T-helper 2 cell treated with Interferon-gamma antibody and Interleukin-4, amounts not matched to agents 100 ng/mL and 5 ng/mL, for 36 hours (primary cell): ENCODE data around the gene URI1. TPM values are rescaled to one million over a fixed set of nuclear protein-coding genes. Genes with fewer than 3 reads are reported as not detected.
"Not testable (repeated sequence)": the region's sequence is repeated elsewhere in the genome, so short reads cannot be mapped to it uniquely, and the experiment has no call there.

ENCODE experiments used
- intact Hi-C: fragments of 100-400 bp; cut with micrococcal nuclease; formaldehyde crosslinking; loops from one replicate; pipeline ENCODE4 v1.15.1; 2023
- total RNA-seq: library from RNA; stranded (reverse); gene quantifications from 2 replicates; pipeline ENCODE4 v1.2.3, GENCODE V29; 2022

The URI1 gene
- total RNA-seq, 1 donor from 2014 or later, result 53.1 TPM

DNA sequence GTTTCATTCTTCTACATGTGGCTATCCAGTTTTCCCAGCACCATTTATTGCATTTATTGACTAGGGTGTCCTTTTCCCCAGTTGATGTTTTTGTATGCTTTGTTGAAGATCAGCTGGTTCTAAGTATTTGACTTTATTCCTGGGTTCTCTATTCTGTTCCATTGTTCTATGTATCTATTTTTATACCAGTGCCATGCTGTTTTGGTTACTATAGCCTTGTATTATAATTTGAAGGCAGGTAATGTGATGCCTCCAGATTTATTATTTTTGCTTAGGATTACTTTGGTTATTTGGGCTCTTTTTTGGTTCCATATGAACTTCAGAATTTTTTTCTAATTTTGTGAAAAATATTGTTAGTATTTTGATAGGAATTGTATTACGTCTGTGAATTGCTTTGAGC, 80.6 kb downstream of the URI1 start:
- intact Hi-C loops, result no loop called here

DNA sequence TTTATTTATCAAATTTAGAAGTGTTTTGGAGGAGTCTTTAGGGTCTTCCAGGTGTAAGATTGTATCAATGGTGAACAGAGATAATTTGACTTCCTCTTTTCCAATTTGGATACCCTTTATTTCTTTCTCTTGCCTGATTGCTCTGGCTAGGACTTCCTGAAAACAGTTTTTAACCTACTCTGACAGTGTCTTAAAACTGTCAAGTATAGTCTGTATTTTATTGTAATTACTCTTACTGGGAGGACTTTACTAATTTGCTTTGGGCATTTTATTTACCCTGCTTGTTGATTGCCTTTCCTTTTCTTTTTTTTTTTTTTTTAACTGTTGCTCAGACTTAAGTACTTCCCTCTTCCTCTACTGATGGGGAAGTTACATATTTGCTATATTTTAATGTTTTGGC, 81.3 kb downstream of the URI1 start:
- intact Hi-C loops, result no loop called here

DNA sequence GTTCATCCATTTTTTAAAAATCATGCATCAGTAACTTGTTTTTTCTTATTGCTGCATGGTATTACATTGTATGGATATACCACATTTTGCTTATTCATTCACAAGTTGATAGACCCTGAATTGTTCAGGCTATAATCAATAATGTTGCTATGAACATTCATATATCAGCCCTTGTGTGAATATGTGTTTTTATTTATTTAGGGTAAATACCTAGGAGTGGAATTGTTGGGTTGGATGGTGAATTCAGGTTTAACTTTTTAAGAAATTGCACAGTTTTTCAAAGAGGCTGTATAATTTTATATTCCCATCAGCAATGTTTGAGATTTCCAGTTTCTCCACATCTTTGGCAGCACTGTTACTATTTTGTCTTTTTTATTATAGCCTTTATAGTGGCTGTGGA, 82.1 kb downstream of the URI1 start:
- intact Hi-C loops, result no loop called here

DNA sequence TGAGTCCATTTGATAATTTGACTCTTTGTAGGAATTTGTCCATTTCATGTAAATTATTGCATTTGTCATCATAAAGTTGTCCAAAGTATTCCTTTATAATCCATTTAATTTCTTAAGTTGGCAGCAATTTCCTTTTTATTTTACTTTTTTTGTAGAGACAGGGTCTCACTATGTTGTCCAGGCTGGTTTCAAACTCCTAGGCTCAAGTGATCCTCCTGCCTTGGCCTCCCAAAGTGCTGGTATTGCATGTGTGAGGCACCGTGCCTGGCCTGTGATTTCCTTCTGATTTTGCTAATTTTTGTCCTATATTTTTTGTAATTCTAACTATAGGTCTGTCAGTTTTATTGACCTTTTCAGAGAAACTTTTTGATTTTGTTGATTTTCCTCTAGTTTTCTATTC, 84.9 kb downstream of the URI1 start:
- intact Hi-C loops, result no loop called here

DNA sequence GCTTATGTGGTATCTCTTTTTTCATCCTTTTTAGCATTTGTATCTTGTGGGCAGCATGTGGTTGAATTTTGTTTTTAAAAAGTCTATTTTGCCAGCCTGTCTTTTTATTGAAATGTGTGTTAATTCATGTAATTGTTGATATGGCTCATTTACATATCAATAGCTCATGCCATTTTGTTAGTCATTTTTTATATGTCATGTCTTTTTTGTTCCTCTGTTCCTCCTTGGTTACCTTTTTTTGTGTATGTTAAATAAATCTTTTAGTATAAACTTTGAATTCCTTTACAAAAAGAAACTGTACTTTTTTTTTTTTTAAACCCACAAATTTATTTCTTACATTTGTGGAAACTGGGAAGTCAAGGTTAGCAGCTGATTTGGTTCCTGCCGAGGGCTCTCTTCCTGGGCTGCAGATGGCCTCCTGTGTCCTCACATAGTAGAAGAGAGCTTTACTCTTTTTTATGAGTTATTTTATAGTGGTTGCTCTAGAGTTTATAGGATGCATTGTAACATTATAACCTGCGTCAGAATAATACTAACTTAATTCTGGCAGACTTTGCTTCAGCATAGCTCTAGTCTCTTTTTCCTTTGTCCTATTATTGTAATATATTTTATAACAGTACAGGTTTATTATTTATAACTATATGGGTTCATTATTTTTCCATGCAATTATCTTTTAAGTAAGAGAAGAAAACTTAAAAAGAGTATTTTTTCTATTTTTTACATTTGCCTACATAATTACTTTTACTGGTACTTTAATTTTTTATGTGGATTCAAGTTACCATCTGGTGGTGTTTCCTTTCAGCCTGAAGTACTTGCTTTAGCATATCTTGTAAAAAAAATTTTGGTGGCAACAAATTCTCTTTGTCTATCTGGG, 86.3 kb downstream of the URI1 start:
- intact Hi-C loops, result no loop called here

DNA sequence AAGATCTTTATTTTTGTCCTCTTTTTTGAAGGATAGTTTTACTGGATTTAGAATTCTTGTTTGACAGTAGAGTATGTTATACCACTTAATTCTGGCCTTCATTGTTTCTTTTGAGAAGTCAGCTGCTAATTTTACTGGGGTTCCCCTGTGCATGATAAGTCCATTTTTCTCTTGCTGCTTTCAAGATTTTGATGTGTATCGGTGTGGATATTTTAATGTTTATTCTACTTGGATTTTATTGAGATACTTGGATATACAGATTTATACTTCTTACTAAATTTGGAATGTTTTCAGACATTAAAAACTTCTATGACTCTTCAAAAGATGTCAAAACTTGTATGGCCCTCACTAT, 86.9 kb downstream of the URI1 start:
- intact Hi-C loops, result no loop called here

DNA sequence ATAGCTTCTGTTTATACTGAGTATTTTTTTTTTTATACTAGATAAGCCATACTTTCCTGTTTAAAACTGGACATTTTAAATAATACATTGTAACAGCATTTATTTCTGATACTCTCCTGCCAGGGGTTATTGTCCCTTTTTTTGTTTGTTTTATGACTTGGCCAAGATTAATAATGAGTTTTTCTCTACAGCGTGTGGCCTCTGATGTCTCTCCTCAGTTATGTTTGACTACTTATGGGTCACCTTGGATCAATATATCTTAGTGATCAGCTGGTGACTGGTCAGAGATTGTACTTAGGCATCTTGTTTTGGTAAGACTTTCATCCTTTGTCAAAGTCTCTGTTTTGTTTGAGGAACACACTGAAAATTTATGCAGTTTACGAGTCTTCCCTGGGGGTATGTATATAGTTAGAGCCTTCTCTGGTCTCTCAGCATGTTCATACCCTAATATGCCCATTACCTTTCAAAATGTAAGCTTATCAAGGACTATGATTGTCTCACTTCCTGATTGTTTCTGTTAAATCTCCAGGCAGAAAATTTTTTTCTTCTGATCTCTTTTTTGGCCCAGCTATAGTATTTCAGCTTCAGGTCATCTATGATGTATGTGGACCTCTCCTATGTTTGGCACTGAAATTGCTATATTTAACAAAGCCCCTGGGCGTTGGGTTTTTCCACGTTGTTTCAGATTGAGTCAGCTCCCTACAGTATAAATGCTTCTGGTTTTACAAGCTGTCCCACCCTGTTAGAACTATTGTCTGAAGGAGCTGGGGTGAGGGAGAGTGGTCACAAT, 87.9 kb downstream of the URI1 start:
- intact Hi-C loops, result no loop called here

DNA sequence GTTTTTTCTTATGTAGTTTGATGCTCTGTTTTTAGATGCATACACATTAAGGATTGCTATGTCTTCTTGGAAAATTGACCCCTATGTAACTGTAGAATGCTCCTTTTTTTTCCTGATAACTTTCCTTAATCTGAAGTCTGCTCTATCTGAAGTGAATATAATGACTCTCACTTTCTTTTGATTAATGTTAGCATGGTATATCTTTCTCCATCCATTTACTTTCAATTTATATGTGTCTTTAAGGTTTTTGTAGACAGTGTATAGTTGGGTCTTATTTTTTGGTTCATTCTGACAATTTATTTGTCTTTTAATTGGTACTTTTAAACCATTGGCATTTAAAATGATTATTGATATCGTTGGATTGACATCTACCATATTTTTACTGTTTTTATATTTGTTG, 92.3 kb downstream of the URI1 start:
- intact Hi-C loops, result no loop called here

DNA sequence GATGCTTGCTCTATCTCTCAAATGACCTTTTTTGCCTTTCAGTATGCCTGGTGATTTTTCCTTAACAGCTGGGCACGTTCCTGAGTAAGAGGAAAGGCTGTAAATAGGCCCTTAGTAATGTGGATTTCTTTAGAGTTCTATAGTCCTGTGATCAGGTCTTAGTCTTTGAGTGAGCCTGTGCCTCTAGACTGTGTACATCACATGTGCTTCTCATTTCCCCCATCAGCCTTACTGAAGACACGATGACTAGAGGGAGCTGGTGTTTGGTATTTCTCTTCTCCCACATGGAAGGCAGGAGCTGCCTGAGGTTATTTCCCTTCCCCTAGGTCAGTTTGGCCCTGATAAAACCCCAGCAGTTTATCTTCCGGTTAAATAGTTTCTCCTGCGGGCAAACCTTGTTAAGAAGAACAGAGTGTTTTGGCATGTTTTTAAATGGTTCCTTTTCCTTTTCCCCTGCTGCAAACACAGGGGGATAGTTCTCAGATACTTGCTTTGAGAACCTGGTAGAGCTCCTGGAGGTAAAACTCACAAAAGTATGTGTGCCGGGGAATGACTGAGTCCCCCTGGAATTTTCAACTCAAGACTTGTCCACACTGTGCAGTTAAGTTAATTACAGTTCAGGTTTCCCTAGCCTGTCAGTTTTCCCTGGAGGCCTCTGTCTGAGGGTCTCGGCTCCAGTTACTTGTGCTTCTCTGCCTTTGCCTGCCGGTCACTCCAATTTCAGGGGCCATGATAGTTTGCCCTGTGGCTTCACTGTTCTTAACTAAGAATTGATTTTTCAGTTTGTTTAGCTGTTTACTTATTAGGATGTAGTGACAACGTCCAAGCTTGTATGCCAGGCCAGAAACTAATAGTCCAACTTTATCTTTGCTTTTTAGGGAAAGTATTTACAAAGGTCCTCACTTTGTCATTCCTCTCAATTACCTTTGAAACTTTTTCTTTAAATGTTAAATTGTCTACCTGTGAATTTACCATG, 94.4 kb downstream of the URI1 start:
- intact Hi-C loops, result no loop called here

DNA sequence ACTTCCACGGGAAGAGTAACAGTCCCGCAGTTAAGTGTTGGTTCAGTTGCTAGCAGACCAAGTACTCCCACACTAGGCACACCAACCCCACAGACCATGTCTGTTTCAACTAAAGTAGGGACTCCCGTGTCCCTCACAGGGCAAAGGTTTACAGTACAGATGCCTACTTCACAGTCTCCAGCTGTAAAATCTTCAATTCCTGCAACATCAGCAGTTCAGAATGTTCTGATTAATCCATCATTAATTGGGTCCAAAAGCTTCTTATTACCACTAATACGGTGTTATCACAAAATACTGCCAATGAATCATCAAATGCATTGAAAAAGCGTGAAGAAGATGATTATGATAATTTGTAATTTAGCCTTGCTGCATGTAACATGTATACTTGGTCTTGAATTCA, 95.8 kb downstream of the URI1 start:
- intact Hi-C loops, result no loop called here

DNA sequence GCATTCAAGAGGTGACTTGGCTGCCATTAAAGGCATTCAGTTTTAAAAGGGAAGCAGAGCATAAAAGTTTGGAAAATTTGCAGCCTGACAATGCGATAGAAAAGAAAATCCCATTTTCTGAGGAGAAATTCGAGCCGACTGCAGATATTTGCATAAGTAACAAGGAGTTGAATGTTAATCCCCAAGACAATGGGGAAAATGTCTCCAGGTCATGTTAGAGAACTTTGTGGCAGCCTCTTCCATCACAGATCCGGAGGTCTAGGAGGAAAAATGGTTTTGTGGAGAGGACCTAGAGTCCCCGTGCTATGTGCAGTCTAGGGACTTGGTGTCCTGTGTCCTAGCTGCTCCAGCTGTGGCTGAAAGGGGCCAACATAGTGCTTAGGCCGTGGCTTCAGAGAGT, 99.9 kb downstream of the URI1 start:
- intact Hi-C loops, result not testable (repeated sequence)

DNA sequence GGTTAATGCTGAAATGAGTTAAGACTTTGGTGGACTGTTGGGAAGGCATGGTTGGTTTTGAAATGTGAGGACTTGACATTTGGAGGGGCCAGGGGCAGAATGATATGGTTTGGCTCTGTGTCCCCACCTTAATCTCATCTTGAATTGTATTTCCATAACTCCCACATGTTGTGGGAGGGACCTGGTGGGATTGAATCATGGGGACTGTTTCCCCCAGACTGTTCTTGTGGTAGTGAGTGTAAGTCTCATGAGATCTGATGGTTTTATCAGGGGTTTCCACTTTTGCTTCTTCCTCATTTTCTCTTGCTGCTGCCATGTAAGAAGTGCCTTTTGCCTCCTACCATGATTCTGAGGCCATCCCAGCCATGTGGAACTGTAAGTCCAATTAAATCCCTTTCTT, 101.0 kb downstream of the URI1 start:
- intact Hi-C loops, result not testable (repeated sequence)

DNA sequence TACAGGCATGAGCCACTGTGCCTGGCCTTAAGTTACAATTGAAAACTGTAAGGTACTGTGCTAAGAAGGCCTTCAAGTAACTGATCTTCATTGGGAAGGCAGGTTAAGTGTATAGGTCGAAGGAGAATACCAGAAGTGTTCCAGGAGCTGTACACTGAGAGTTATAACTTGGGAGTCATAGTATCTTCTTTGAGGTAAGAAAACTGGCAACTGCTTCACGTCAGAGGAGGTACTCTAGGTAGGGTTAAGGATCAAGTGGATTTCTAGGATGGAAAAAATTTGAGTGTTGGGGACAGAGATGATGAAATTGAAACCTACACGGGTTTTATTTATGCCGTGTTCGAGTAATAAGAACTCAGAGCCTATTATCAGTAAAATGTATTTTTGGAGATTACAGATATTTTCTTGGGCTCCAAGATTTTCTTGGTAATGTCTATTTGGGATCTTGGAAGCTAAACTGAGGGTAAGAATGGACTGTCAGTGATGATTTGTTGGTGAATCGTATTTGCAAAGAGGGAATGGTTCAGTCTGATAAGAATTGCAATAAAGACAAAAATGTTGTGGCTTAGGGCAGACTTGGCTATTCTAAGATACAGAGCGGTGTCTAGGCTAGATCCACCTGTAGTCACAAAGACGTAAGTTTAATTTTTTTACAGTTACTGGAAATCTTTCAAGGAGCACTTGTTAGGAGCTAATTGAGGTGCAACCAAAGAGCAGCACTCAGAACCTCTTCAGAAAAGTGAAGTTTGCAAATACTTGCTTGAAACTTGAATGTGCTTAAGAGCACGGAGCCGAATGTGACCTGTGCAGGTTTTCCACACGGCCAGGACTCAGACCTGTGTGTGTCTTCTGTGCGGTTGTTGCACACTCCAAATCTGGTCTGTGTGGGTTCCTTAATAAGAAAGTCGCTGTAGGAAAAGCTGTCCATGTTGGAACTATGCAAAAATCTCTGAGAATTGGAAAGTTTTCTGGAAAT, 102.5 kb downstream of the URI1 start:
- intact Hi-C loops, result no loop called here

DNA sequence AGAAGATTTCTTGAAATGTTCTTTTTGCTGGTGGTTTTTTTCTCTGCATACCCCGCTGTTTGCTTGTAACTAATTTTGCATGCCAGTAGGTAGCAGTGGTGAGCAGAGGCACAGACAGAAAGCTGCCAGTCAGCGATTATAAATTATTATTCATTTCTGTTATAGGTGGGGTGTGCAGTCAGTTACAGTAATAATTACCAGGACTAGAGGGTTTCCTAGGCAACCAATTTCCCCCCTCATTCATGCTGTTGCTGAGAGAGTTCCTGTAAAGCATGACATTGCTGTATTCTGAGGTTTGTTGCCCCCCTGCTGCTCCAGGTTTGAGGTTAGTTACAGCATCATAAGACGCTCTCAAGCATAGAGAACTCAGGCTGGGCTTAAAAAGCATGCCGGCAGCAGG, 104.5 kb downstream of the URI1 start:
- intact Hi-C loops, result no loop called here

DNA sequence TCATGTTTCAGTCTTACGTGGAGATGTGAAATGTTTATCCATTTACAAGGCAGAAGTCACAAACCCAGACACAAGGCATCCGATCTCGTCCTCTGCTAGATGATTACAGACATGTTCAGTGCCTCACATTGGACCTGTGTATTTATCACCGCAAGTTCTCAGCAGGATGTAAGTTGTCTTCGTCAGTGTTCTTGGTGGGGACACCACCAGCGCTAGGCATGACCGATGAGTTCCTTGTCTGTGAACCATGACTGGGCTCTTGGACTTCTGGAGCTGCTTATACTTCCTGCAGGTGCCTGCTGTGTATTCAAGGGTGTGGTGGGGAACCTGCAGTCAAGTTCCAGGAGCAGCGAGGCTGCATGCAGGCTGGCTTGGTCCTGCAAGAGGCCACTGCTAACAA, 105.4 kb downstream of the URI1 start:
- intact Hi-C loops, result no loop called here

DNA sequence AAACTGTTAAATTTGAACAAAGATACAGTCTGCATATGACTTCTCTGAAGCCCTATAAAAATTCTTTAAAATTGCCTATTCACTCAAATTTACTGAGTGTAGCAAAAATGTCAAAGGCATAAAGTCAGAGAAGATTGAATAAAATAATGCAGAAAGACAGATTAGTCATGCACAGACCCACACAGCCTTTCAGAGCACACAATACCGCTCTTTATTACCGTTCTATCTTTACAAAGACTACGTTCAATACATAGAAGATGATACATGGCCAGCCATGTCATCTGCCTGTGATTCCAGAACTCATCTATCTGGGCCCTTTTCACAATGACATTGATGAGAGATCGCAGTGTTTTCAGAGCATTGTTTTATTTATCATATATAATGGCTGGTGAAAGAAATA, 107.2 kb downstream of the URI1 start:
- intact Hi-C loops, result no loop called here

DNA sequence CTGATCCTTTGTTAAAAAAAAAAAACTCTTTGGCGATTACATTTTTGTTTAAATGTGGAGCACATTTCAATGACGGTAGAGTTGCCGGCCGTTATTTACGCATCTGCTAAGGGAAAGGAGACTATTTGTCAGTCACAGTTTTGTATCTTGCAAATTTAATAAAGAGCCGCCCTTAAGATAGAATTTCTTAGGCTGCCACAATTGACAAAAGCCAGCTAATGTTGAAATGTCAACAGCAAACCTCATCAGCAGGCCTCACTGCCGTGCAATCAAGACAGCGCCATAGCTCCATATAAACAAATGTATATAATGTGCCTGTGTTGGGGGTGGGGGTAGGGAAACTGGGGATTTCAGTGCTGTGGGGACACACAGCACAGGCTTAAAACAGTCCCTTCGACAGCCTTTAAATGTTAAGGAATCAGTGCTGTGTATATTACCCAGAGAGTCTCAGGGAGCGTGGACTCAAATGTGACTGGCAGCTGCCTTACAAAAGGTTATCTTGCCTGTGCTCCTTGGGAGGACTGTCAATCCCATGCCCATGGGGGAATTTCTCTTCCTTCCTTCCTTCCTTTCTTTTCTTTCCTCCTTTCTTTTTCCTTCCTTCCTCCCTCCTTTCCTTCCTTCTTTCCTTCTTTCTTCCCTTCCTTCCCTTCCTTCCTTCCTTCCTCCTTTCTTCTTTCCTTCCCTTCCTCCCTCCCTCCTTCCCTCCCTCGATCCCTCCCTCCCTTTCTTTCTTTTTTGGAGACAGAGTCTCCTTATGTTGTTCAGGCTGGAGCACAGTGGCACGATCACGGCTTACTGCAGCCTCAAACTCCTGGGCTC, 108.0 kb downstream of the URI1 start:
- intact Hi-C loops, result no loop called here

DNA sequence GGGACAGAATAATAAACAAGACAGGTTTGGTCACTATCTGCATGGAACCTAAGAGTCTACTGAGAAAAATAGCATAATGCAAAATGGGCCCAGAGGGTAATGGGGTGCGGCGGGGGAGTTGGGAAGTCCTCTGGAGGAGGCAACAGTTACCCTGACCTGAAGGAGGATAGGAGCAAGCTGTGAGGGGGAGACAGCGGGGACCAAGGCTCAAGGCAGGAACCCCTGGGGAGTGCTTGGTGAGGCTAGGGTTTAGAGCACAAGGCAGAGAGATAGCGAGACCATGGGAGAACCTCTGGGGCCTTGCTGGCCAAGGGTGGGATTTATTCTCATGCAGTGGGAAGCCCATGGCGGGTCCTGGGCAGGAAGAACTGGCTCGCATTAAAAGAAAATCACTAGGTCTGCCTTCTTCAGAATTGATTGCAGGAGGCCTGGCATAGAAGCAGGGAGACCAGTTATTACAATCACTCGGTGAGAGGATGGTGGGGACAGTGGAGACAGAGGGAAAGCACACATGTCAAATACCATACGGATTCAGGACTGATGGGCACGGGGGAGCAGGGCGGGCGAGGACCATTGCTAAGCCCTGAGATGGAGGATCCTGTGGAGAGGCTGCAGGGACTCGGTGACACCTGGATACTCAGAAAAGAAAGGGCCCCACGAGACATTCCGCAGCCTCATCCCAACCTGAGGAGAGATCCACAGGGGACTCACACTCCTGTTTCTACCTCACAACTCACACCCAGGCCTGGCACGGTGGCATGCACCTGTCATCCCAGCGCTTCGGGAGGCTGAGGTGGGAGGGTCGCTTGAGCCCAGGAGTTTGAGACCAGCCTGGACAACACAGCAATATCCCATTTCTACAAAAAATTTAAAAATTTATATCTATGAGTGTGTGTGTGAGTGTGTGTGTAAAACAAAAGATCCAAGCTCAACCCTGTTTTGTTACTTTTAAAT, 110.4 kb downstream of the URI1 start:
- intact Hi-C loops, result no loop called here
